Measurements from ENCODE around the gene ASTN2. TPM values are rescaled to one million over a fixed set of nuclear protein-coding genes. Genes with fewer than 3 reads are reported as not detected.

The ASTN2 gene
- total RNA-seq, 4 donors from 2014 or later, result 0.94 to 5.6 (median 3.7) TPM

DNA sequence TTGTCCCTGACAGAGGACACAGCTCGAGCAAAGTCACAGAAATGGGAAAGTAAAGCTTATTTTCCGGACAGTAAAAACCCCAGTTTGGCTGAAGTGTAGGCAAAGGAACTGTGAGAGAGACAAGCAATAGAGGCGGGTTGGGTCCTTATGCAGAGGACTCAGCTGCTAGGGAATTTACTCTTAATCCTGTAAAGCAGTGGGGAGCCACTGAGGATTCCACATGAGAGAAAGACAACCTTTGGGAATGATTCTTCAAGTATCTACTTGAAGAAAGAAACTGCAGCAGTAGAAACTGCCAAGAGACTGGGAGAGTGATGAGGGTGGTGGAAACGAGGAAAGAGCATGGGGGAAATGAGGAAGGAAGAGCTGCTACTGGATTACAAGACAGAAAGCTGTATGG, 20.2 kb downstream of the ASTN2 start:
- intact Hi-C loops (cut with DNase I), result no loop called here
- no peaks in the 10 kb centered on the region for H3K4me1 ChIP-seq
- WGBS, 2 donors, result 53 to 55% methylated on average over 4 of the region's 4 CpGs
- TF ChIP-seq CTCF (IDR thresholded peaks at IDR 0.05) (no peak), POLR2A (IDR thresholded peaks at IDR 0.05) (no peak)
- no peak overlapping the region for H3K27ac ChIP-seq
- H3K27me3 ChIP-seq, result no peaks in the 10 kb centered on the region
- no peaks in the 10 kb centered on the region for H3K36me3 ChIP-seq
- no peaks in the 10 kb centered on the region for H3K9me3 ChIP-seq
- no peak overlapping the region for H3K4me3 ChIP-seq (replicated peaks in 1 of 3)
- no peak for DNase-seq

DNA sequence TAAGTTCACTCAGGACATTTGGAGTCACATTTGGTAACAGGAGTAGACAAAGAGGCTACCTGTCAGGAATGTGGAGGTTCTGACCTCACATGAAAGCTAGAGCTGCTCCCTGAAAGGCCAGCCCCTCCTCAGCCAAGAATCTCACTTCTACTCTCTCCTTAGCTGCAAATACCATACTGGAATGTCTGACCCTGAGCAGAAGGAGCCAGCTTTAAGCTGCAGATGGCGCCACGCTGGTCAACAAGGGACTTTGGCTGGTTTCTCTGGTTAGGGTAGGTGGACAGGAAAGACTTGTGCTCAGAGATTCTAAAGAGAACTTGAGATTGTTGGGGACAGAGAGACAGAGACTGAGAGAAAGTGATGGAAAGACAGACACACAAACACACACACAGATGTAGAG, 21.9 kb downstream of the ASTN2 start:
- H3K4me1 ChIP-seq, result no peaks in the 10 kb centered on the region
- no peak for TF ChIP-seq CTCF (IDR thresholded peaks at IDR 0.05)
- no peak for TF ChIP-seq POLR2A (IDR thresholded peaks at IDR 0.05)
- intact Hi-C loops (cut with DNase I), result no loop called here
- WGBS, 2 donors, result 42 to 44% methylated on average over 2 of the region's 2 CpGs
- no peaks in the 10 kb centered on the region for H3K9me3 ChIP-seq
- no peak overlapping the region for H3K27ac ChIP-seq
- DNase-seq, result no peak
- H3K4me3 ChIP-seq (replicated peaks in 1 of 3), result no peak overlapping the region
- H3K27me3 ChIP-seq, result no peaks in the 10 kb centered on the region
- H3K36me3 ChIP-seq, result no peaks in the 10 kb centered on the region

DNA sequence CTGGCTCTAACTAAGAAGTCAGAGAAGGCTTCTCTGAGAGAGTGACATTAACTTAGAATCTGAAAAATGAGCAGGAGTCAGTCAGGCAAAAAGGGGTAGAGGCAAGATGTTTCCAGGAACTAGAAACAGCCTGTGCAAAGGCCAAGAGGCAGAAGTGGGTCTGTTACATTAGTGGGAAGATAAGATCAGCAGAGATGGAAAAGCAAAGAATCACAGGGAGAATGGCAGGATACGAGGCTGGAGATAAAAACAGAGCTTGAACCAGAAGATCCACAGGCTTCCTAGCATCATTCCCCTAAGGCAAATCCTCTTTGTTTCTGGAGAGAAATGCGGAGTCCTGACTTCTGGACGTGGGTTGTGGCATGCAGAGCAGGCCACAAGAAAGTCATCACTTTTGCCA, 27.4 kb downstream of the ASTN2 start:
- intact Hi-C loops (cut with DNase I), result no loop called here
- H3K4me1 ChIP-seq, result no peaks in the 10 kb centered on the region
- H3K27me3 ChIP-seq, result no peaks in the 10 kb centered on the region
- H3K27ac ChIP-seq, result no peak overlapping the region
- TF ChIP-seq CTCF (IDR thresholded peaks at IDR 0.05) (no peak), POLR2A (IDR thresholded peaks at IDR 0.05) (no peak)
- H3K36me3 ChIP-seq, result no peaks in the 10 kb centered on the region
- no peak for DNase-seq
- H3K9me3 ChIP-seq, result no peaks in the 10 kb centered on the region
- WGBS, 2 donors, result 38 to 52% methylated on average over 3 of the region's 3 CpGs
- H3K4me3 ChIP-seq (replicated peaks in 1 of 3), result no peak overlapping the region

DNA sequence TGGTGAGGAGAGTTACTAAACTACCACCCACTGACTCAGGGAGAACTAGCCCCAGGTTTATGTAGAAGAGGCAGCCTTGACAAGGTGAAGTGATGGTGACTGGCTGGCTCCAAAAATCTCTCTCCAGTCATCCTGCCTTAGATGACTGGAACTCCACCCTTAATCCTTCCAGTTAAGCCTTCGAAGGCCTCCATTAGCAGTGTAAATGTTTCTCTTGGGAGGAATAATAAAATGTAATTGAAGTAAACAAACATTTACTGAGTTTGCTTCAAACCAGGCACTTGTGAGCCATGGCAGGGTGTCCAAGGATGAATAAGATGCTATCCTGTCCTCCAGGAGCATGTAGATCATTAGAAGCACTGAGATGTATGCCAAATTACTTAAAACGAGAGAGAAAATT, 35.5 kb downstream of the ASTN2 start:
- no peaks in the 10 kb centered on the region for H3K36me3 ChIP-seq
- H3K4me1 ChIP-seq, result no peaks in the 10 kb centered on the region
- H3K9me3 ChIP-seq, result no peaks in the 10 kb centered on the region
- no peaks in the 10 kb centered on the region for H3K27me3 ChIP-seq
- DNase-seq, result no peak
- TF ChIP-seq CTCF (IDR thresholded peaks at IDR 0.05) (no peak), POLR2A (IDR thresholded peaks at IDR 0.05) (no peak)
- no peak overlapping the region for H3K27ac ChIP-seq
- H3K4me3 ChIP-seq (replicated peaks in 1 of 3), result no peak overlapping the region
- 43 to 48% methylated on average over 2 of the region's 2 CpGs for WGBS, 2 donors
- intact Hi-C loops (cut with DNase I), result no loop called here

- Histone ChIP-seq H3K4me3 (replicated peaks in 1 of 3) (no peak overlapping the region), H3K27ac (no peak overlapping the region), H3K27me3 (no peaks in the 10 kb centered on the region), H3K36me3 (no peaks in the 10 kb centered on the region), H3K9me3 (no peaks in the 10 kb centered on the region), H3K4me1 (no peaks in the 10 kb centered on the region)
- peak in 1 of 2 donors; percentile 2 for DNase-seq
- intact Hi-C loops (cut with DNase I), result no loop called here
- WGBS, 2 donors, result 32 to 53% methylated on average over 5 of the region's 5 CpGs
- TF ChIP-seq POLR2A (IDR thresholded peaks at IDR 0.05) (no peak), CTCF (IDR thresholded peaks at IDR 0.05) (no peak)
Observed at GRCh38 chr9:117377046-117377445, 37.8 kb downstream of the ASTN2 start.

Measured in thyroid gland (tissue), 4 donors.